Gastrocnemius medialis (tissue), 4 donors: Measurements from ENCODE around the gene HGD.

Source experiments
- CTCF ChIP-seq, 5 experiments: fragments of 450-650 bp in 3 of 5; fragments of 200-600 bp in 2 of 5; sonication (generic) in 2 of 5; IDR thresholded peaks in 4 of 5; conservative IDR thresholded peaks in 1 of 5; 1 replicate in 4 of 5; 2 replicates in 1 of 5; pipeline ENCODE4 v1.5.1; 2016 to 2019; ENCODE audit warnings: antibody characterized with exemption in 5 of 5, mild to moderate bottlenecking in 3 of 5, moderate library complexity in 3 of 5
- POLR2A ChIP-seq, 2 donors: fragments of 450-650 bp; IDR thresholded peaks; one replicate each; pipeline ENCODE4 v1.6.1; 2017; ENCODE audit warnings: antibody characterized with exemption in 2 of 2, mild to moderate bottlenecking in 2 of 2, moderate library complexity in 2 of 2

GRCh38 chr3:120713262-120713661 is 31.2 kb upstream of the HGD start:
- TF ChIP-seq CTCF (IDR thresholded peaks at IDR 0.05 in 4 of 5, conservative IDR thresholded peaks at IDR 0.05 in 1 of 5): no peak
- no peak for TF ChIP-seq POLR2A (IDR thresholded peaks at IDR 0.05)
